ENCODE results near the gene HDAC4. TPM values are rescaled to one million over a fixed set of nuclear protein-coding genes. Genes with fewer than 3 reads are reported as not detected.

The HDAC4 gene
- total and polyA plus RNA-seq, 10 of the 15 experiments (the other 5 are each of a cell fraction or from before 2014, with no cell fraction given) = 0.22 to 15.7 (median 4.8) TPM

DNA sequence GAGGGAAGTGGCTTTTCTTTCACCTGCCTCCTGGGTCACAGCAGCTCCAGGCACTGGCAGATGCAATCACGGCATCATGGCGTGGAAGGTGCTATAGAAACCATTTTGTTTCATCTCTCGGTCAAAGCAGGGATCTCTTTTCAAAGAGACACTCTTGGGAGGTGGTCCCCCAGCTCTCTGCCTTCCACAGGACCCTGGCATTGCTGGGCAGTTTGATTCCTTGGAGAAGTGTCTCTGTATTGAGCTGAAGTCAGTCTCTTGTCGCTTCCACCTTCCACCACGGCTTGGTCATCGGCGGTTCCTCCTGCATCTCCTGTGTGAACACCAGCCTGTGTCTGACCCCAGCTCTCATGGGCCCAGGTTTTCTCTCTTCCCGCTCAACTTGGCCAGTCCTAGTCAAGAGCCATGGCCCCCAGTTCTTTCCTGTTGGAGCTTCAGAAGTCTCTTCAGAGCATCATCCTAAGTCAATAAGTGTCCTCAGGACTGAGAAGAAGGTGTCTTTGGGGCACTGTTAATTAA, 42.3 kb upstream of the HDAC4 start:
- ChIA-PET POLR2A (no interaction called here), RAD21 (ENCODE audit: unreplicated experiment) (interaction anchor here (1.2 kb wide), 1 partner anchor 74 kb away, joined by 3 read pairs; no protein-coding TSS in a partner anchor), SMC1A (ENCODE audit: uncharacterized antibody, unreplicated experiment) (no interaction called here), CTCF (no interaction called here)
- Histone ChIP-seq H4K20me1 (ENCODE audit: control insufficient read depth, insufficient read depth) (no peaks in the 10 kb centered on the region), H3K27me3 (replicated peaks in 1 of 2; ENCODE audit: control insufficient read depth in 2 of 2, insufficient read depth in 2 of 2, low read length in 1 of 2) (peaks cover 3 to 6% of the 10 kb centered on the region in 2 experiments; a peak in 3 of 4 replicates), H3K79me2 (ENCODE audit: control insufficient read depth, insufficient read depth, low read length) (no peaks in the 10 kb centered on the region), H2AFZ (ENCODE audit: control insufficient read depth, low read depth, low read length) (no peak overlapping the region), H3K4me1 (ENCODE audit: control insufficient read depth, insufficient read depth, low read length) (no peaks in the 10 kb centered on the region), H3K9me3 (replicated peaks; ENCODE audit: control insufficient read depth, insufficient read depth, low read length) (no peaks in the 10 kb centered on the region; the same call in 2 of the 3 replicates), H3K27ac (ENCODE audit: control insufficient read depth, insufficient read depth) (no peak overlapping the region), H3K4me2 (ENCODE audit: control insufficient read depth, insufficient read depth) (no peak overlapping the region), H3K4me3 (no peak overlapping the region), H3K36me3 (ENCODE audit: control insufficient read depth in 2 of 2, insufficient read depth in 2 of 2, low read length in 1 of 2) (no peaks in the 10 kb centered on the region), H3K9ac (ENCODE audit: control insufficient read depth, insufficient read depth, low read length) (no peak overlapping the region)
- in situ Hi-C loops (cut with MboI) (no loop called here), intact Hi-C loops (cut with micrococcal nuclease; ENCODE audit: unreplicated experiment) (no loop called here)
- 31% methylated on average over 8 of the region's 8 CpGs for WGBS (ENCODE audit: insufficient coverage, insufficient replicate concordance, low lambda C conversion rate, missing lambda C conversion rate)
- TF ChIP-seq KLF5 (IDR thresholded peaks at IDR 0.05; ENCODE audit: partially characterized antibody) = no peak
- no peak for ATAC-seq
- no peak for DNase-seq (ENCODE audit: low read depth, low spot score)
- FAIRE-seq = no peak
- no TSS peak for BruUV-seq (replicated peaks)

- H3K4me2 ChIP-seq (ENCODE audit: control insufficient read depth, insufficient read depth) = no peak overlapping the region
- FAIRE-seq (no peak), ATAC-seq (no peak), DNase-seq (ENCODE audit: low read depth, low spot score) (no peak)
- no peak overlapping the region for H3K4me3 ChIP-seq
- ChIA-PET RAD21 (ENCODE audit: unreplicated experiment) (interaction anchor here (1.2 kb wide), 1 partner anchor 73 kb away, joined by 3 read pairs; no protein-coding TSS in a partner anchor), POLR2A (no interaction called here), SMC1A (ENCODE audit: uncharacterized antibody, unreplicated experiment) (no interaction called here), CTCF (no interaction called here)
- no peak overlapping the region for H2AFZ ChIP-seq (ENCODE audit: control insufficient read depth, low read depth, low read length)
- H3K4me1 ChIP-seq (ENCODE audit: control insufficient read depth, insufficient read depth, low read length) = no peaks in the 10 kb centered on the region
- in situ Hi-C loops (cut with MboI) = no loop called here
- H3K27me3 ChIP-seq (replicated peaks in 1 of 2; ENCODE audit: control insufficient read depth in 2 of 2, insufficient read depth in 2 of 2, low read length in 1 of 2) = peaks cover 3 to 6% of the 10 kb centered on the region in 2 experiments; a peak in 3 of 4 replicates
- BruUV-seq (replicated peaks) = no TSS peak
- H3K9ac ChIP-seq (ENCODE audit: control insufficient read depth, insufficient read depth, low read length) = no peak overlapping the region
- no peak overlapping the region for H3K27ac ChIP-seq (ENCODE audit: control insufficient read depth, insufficient read depth)
- 43% methylated on average over 7 of the region's 7 CpGs for WGBS (ENCODE audit: insufficient coverage, insufficient replicate concordance, low lambda C conversion rate, missing lambda C conversion rate)
- H3K9me3 ChIP-seq (replicated peaks; ENCODE audit: control insufficient read depth, insufficient read depth, low read length) = no peaks in the 10 kb centered on the region; the same call in 2 of the 3 replicates
- no peaks in the 10 kb centered on the region for H3K36me3 ChIP-seq (ENCODE audit: control insufficient read depth in 2 of 2, insufficient read depth in 2 of 2, low read length in 1 of 2)
- intact Hi-C loops (cut with micrococcal nuclease; ENCODE audit: unreplicated experiment) = no loop called here
- no peaks in the 10 kb centered on the region for H3K79me2 ChIP-seq (ENCODE audit: control insufficient read depth, insufficient read depth, low read length)
- no peaks in the 10 kb centered on the region for H4K20me1 ChIP-seq (ENCODE audit: control insufficient read depth, insufficient read depth)
- no peak for TF ChIP-seq ZNF384 (IDR thresholded peaks at IDR 0.05; ENCODE audit: borderline replicate concordance, low read depth, low read length)
- no peak for TF ChIP-seq IKZF2 (IDR thresholded peaks at IDR 0.05)
- no peak for TF ChIP-seq YY1 (IDR thresholded peaks at IDR 0.05; ENCODE audit: low read depth, low read length)
- no peak for TF ChIP-seq ATF7 (IDR thresholded peaks at IDR 0.05; ENCODE audit: low read depth)
- TF ChIP-seq DPF2 (IDR thresholded peaks at IDR 0.05) = no peak
- TF ChIP-seq MEF2B (IDR thresholded peaks at IDR 0.05; ENCODE audit: partially characterized antibody, poor library complexity, severe bottlenecking) = no peak
- no peak for TF ChIP-seq NR2C2 (IDR thresholded peaks at IDR 0.05; ENCODE audit: borderline replicate concordance, control insufficient read depth, insufficient read length, low read depth)
- TF ChIP-seq, protein P1, sequence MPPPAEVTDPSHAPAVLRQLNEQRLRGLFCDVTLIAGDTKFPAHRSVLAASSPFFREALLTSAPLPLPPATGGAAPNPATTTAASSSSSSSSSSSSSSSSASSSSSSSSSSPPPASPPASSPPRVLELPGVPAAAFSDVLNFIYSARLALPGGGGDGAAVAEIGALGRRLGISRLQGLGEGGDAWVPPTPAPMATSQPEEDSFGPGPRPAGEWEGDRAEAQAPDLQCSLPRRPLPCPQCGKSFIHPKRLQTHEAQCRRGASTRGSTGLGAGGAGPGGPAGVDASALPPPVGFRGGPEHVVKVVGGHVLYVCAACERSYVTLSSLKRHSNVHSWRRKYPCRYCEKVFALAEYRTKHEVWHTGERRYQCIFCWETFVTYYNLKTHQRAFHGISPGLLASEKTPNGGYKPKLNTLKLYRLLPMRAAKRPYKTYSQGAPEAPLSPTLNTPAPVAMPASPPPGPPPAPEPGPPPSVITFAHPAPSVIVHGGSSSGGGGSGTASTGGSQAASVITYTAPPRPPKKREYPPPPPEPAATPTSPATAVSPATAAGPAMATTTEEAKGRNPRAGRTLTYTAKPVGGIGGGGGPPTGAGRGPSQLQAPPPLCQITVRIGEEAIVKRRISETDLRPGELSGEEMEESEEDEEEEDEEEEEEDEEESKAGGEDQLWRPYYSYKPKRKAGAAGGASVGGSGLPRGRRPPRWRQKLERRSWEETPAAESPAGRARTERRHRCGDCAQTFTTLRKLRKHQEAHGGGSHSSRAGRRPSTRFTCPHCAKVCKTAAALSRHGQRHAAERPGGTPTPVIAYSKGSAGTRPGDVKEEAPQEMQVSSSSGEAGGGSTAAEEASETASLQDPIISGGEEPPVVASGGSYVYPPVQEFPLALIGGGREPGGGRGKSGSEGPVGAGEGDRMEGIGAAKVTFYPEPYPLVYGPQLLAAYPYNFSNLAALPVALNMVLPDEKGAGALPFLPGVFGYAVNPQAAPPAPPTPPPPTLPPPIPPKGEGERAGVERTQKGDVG (CRISPR knock-in tag; IDR thresholded peaks at IDR 0.05) = no peak
- no peak for TF ChIP-seq POLR2AphosphoS5 (IDR thresholded peaks at IDR 0.05; ENCODE audit: low read length)
- TF ChIP-seq STAT1 (conservative IDR thresholded peaks at IDR 0.05) = no peak
- TF ChIP-seq MAX (IDR thresholded peaks at IDR 0.05; ENCODE audit: low read depth, low read length) = no peak
- no peak for TF ChIP-seq PAX5 (IDR thresholded peaks at IDR 0.05; ENCODE audit: borderline replicate concordance, low read depth, low read length)
- TF ChIP-seq EED (IDR thresholded peaks at IDR 0.05; ENCODE audit: low read depth) = no peak
- TF ChIP-seq BHLHE40 (IDR thresholded peaks at IDR 0.05; ENCODE audit: borderline replicate concordance in 1 of 2, low read depth in 2 of 2, low read length in 1 of 2) = no peak
Measured at GRCh38 chr2:239442192-239442591, 41.4 kb upstream of the HDAC4 start.

Data from GM12878 (cell line).